HS-27A (cell line): Measurements from ENCODE around the gene CPD.

Source experiments
- DNase-seq: peaks from one replicate; pipeline ENCODE4 v3.0.0-alpha.2; 2012; ENCODE audit warnings: low read depth, missing footprints

The CPD gene

DNA sequence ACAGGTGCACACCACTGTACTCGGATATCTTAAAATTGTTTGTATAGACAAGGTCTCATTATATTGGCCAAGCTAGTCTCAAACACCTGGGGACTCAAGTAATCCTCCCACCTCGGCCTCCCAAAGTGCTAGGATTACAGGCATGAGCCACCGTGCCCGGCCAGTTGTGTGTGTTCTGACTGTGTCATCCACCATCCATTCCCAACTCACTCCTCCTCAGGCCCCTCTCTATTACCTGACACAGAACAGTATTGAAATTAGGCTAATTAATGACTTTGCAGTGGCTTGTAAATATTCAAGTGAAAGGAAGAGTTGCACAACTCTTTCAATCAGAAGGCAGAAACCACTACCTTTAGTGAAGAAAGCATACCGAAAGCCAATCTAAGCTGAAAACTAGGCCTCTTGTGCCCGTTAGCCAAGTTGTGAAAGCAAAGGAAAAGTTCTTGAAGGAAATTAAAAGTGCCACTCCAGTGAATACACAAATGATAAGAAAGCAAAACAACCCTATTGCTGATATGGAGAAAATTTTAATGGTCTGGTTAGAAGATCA lies 127.2 kb downstream of the CPD start:
- DNase-seq = no peak

GRCh38 chr17:30506481-30506880 lies 127.8 kb downstream of the CPD start:
- no peak for DNase-seq

GRCh38 chr17:30513346-30513745 lies 134.6 kb downstream of the CPD start:
- DNase-seq = no peak

- DNase-seq = no peak
Measured at GRCh38 chr17:30514895-30515596, 136.3 kb downstream of the CPD start.

- DNase-seq = no peak
Measured at GRCh38 chr17:30517786-30518185, 139.1 kb downstream of the CPD start.

DNA sequence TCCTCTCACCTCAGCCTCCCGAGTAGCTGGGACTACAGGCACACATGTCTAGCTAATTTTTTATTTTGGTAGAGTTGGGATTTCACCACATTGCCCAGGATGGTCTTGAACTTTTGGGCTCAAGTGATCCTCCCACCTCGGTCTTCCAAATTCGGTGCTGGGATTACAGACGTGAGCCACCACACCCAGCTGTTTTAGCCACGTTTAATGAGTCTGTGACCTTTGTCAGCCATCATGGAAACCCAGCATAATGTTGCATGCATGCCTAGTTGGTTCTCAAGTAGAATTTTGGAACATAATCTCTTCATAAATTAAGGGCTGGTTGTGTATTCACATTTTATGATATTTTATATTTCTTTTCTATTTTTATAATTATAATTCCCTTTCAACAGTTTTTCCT lies 140.4 kb downstream of the CPD start:
- DNase-seq = no peak
